Stimulated activated CD8-positive, alpha-beta memory T cell treated with anti-CD3 and anti-CD28 coated beads, Interleukin-4, amount 100 ng/mL, for 4 hours (primary cell): ENCODE measurements around the gene DOK5.
A peak's percentile ranks its signal among the peaks of the same experiment; 100 is the strongest.

ENCODE experiments used
- DNase-seq, 2 donors: peaks; one replicate each; pipeline ENCODE4 v3.0.0-alpha.2; 2020; ENCODE audit warnings: low read depth in 2 of 2, low spot score in 1 of 2

DOK5 gene

DNA sequence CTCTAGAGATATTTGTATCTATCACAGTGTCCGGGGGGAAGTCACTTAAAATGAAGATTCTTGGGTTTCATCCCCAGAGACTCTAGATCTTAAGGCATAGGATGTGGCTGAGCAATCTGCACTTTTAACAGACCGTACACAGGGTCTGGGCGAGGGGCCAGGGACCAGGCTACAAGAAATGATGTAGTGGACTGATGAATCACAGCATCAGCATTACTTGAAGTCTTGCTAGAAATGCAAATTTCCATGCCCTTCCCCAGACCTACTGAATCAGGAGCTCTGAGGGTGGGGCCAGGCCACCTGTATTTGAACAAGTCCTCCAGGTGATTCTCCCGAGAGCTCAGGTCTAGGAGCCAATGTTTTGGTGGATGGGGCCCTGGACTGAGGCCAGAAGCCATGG lies 168.4 kb downstream of the DOK5 start:
- no peak for DNase-seq

DNA sequence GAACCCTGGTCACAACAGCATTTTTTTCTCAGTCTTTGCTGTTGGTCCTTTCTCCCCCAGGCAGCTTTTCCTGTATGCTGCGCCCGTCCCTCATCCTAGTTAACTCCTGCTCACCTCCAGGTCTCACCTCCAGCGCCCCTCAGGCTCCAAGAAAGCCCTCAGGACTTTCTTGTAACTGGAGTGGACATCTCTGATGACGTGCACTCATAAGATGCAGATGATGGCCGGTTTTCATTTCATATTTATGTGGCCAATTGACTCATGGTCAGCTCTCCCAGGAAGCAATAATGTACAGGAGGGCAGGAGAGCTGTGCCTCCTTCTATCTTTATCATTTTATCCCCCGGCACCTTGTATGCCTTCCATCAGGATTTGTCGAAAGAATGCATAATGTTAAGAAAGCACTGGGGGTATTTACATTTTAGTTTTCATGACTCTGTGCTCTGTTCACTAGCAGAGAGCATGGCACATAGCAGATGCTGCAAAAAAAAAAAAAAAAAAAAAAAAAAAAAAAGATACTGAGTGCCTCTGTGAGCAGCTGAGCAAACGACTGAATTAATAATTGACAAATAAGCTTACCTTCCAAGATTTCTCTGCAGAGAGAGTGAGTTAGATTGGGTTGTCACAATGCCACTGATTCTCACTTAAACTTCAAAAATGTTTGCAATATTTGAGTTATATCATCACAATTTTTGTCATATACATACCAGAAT lies 170.2 kb downstream of the DOK5 start:
- no peak for DNase-seq

DNA sequence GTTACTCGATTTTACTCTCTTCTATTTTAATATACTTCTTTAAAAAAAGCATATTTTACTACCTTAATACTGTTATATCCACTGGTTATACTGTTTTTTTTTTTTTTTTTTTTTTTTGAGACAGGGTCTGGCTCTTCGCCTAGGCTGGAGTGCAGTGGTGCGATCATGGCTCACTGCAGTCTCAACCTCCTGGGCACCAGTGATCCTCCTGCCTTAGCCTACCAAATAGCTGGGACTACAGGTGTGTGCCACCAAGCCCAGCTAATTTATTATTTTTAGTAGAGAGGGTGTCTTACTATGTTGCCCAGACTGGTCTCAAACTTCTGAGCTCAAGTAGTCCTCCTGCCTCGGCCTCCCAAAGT lies 170.7 kb downstream of the DOK5 start:
- DNase-seq: no peak

DNA sequence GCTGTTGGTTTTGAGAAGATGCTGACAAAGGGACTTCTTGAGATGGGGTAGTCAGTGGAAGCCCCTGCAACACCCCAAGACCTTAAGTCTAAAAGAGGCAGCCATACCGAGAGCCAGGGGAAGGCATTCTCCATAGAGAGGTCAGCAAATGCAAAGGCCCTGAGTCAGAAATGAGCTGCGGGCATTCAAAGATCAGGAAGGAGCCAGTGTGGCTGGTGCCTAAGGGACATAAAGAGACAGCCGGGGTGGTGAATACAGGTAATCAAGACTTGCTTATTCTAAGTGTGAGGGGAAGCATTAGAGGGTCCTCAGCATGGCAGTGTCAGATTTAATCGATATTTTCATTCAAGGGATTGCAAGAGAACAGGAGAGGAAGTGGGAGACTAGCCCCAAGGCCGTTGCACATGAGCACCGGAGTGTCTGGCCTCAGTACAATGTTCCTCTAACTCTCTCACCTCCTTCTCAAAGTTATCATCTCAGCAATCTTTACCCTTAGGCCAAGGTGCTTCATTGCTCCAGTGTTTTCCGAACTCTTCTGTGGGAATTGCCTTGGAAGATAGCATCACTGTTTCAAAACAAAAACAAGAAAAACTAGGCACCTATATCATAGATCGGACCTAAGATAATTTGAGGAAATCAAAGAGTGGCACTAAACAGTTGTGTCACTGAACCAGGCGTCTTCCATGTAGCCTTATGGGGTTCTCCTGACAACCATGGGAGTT lies 173.2 kb downstream of the DOK5 start:
- no peak for DNase-seq

DNA sequence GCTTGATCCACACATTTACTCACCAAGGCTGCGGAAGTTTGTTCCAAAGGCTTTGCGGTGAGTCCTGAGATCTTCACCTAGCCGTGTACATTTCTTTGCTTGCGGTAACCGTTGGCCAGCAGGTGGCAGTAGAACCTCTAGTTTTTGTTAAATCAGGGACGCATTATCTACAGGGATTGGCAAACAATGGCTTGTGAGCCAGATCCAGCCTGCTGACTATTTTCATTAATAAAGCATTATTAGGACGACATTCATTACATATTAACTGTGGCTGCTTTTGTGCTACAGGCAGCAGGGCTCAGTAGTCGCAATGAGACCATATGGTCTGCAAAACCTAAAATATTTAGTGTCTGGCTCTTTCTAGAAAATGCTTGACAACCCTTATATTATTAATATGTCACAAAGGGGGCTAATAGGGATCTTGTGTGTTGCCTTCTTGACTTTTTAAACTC lies 174.1 kb downstream of the DOK5 start:
- DNase-seq: peak in 1 of 2 donors; percentile 45

DNA sequence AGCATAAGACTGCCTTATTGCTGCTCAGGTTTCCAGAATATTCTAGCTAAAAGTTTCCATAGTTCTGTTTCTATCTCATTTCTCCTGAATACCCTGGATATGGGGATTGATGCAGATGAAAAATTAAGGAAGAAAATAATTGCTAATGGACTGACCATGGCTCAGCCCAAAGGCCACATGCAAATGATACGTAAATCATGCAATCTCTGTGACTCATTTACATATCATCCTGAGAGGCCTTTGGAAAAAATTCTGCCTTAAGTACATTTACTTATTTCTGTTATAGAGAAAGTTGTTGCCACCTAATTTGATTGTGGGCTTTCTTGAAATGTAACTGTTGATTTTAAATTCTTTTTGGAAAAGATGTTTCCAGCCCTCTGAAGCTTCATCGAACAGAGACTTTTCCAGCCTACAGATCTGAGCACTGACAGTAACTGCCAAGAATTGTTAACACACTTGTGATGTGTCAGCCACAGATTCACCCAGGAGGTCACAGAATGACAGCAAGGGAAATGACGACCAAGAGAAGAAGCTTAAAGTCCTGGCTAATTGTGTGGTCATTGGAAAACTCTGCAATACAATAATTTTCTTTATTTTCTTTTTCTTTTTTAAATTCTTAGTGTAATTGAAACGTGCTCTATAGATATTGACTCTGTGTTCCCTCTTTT lies 174.8 kb downstream of the DOK5 start:
- no peak for DNase-seq

DNA sequence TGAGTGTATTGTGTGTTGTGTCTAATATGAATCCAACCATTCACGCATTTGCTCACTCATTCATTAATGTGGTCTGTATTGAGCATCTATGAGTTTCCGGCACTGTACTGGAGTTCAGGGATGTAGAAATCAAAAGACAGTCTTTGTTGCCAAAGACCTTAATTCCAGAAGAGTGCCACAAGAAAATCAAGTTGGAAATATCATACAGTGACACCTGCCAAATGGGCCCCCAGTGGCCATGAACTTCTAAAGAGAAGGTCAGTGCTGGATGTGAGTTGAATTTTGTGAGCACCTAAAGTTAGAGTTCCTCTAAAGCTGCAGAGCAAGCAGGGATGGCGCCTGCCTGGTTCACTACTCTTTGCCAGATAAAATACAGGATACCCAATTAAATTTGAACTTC lies 175.9 kb downstream of the DOK5 start:
- DNase-seq: no peak

DNA sequence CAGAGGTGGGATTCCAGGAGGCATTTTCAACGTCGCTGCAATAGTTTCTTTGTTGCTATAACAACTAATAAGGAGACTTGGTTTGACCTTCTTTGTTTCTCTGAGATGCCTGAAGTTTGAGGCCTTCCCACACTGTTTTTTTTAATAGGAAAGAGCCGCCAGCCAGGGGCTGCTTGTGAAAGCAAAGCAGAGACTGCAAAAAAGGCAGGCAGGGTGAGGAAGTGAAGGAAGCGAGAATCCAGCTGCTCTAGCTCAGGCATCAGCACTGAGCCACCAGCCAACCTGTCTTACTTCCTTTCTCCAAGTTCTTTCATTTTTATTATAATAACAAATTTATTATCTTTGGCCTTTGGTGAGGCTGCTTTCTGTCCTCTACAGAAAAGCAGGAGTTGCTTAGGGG lies 179.1 kb downstream of the DOK5 start:
- DNase-seq: no peak

DNA sequence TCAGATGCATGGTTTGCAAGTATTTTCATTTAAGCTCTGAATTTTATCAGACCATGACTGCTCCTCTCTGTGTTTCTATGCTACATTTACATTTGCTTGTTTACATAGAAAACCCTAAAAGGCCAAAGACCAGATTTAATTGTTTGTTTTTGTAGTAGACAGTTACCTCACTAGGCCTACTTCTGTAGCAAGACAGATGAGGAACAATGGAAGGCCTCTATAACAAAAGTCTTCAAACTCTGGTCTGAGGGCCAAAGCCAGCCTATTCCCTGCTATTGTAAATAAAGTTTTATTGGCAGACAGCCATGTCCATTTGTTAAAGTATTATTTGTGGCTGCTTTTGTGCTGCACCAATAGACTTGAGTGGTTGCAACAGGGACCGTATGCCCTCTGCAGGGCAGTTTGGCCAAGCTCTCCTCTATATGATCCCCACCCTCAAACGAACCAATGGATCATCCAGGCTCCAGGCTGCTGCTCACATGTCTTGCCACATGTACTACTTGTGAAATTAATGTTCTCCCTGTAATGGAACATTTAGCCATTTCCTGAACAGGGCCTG lies 182.0 kb downstream of the DOK5 start:
- DNase-seq: no peak

DNA sequence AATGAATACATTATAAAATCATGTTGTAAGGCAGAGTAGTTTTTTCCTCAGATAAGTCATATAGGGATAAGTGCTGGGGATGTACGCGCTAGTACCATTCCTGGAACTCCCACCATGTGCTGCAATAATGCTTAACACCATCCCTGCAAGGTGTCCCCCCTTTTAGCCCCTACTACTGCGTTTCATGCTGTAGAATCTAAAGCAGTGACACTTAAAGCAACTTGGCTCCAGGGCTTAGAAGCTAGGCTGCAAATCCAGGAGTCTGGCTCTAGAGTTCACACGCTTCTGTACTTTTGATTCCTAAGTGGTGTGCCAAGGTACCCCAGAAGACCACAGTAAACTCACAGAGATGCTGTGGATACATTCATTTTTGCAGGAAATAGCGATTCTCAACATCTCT lies 183.1 kb downstream of the DOK5 start:
- no peak for DNase-seq

DNA sequence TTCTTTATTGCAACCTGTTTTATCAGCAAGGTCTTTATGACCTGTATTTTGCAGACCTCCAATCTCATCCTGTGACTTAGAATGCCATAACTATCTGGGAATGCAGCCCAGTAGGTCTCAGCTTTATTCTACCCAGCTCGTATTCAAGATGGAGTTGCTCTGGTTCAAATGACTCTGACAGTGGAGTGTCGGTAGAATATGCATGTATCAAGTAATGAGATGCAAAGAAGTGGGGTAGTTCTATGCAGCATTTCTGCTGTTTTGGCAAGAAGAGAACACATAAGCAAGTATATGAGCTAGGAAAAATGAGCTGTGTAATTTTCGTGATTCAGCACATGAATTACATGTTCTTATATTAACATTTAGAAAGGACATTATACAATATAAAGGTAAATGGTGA lies 185.9 kb downstream of the DOK5 start:
- DNase-seq: no peak

DNA sequence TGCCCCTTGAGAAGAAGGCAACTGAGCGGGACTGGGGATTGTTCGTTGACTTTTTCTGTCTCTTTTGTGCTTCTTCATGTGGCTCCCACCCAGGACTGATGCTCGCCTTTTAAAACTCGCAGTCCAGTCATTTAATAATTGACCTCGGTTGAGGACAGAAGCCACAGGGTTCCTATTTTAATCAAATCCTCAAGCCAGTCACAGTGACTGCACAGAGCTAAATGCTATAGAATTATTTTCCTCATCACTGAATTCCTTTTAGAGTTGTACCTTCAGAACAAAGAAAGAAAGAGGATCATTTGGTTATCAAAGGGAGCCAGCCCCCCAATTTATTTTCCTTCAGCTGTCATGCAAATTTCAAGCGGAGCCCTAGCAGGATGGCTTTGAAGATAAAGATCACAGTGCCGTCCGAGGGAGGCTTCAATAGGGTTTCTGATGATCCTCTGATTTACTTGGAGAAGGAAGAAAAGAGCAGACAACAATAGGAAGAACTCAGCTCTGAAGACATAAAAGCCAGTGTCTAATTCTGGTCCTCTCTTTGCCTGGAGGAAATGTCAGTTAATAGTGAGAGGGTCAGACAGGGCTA lies 186.6 kb downstream of the DOK5 start:
- no peak for DNase-seq

DNA sequence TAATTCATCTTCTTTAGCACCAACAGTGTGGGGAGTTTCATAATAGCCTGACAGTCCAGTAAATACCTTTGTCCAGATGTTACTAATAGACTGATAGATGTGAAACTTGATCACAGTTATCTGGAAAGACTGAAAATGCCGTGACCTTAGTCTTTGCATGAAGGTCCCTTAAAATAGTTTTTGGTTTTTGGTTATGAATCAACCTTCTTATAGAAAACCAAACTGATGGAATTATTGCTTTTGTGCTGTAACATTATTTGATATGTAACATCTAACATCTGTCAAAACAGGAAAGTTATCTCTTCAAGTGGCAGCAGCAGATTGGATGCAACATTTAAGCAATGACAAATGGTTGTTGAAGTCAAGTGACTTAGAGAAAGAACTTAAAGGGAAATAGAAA lies 190.4 kb downstream of the DOK5 start:
- no peak for DNase-seq

DNA sequence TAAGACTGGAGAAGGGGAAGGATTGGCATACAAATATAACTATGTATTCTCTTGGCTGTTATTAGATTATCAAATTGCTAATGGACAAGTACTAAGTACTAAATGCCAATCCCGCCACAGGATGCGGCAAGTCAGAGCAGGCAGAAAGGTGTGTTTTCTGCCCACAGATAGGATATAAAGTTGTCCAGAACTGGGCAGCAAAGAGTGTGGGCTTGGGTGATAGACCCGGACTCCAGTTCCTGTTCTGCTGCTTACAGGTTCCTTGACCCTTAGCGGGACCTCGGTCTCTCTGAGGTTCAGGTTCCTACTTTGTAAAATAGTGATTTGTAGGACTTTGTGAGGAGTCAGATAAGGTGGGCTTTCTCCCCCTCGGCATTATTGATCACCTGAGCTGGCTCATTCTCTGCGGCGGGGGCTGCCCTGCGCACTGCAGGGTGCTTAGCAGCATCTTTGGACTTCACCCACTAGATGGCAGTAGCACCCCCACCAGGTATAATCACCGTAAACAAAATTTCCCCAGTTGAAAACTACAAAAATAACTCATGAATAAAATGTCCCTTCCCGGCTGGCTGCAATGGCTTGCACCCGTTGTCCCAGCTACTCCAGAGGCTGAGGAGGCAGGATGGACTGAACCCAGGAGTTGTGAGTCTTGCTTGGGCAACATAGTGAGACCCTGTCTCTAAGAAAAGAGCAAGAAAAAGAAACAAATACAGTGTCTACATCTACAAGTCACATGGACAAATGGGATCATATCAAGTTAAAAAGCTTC lies 193.1 kb downstream of the DOK5 start:
- DNase-seq: no peak

DNA sequence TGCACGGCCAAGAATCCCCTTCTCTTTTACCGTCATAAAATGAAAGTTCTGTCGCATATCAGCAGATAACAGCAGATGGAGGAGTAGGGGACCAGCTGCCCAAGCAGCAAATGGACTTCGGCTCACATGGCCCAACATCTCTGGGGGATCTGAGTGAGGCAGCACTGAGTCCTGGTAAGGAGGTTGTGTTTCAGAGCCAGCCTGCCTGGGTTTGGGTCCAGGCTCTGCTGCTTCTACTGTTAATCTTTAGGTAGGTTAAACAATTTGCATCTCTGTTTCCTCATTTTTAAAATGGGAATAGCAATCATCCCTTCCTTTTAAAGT lies 193.6 kb downstream of the DOK5 start:
- DNase-seq: no peak

DNA sequence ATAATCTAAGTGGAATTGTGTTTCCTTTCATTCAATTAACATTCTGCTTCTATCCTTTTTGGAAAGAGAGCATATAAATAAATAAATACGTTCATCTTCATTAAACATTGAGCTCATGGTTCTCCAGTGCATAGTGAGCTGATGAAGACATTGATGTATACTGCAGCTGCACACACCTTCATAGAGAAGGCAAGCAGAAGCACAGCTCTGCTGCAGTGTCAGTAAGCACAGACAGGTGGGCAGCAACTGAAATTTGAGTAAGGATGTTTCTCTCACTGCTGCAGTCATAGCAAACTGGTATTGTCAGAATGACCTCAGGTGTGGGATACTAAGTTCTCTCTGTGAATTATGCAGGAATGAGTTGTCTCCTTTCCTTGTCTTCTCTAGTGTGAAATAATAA lies 202.9 kb downstream of the DOK5 start:
- DNase-seq: no peak

DNA sequence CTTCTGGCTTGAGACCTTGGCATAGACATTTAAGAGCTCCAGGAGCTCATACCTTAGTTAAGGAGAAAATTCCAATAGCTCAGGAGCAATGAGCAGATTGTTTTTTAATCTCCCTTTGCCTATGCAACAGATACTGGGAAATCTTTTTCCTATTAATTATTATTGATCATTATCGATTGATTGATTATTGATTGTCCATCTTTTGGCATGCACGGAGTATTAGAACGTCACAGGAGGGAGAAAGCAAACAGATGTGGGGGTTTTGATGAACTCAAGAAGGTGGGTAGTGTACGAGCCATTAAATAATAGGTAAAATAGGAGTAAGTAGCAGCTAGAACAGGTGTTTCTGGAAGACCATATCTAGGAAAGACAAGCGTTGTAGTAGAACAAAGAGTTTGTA lies 205.0 kb downstream of the DOK5 start:
- DNase-seq: no peak

DNA sequence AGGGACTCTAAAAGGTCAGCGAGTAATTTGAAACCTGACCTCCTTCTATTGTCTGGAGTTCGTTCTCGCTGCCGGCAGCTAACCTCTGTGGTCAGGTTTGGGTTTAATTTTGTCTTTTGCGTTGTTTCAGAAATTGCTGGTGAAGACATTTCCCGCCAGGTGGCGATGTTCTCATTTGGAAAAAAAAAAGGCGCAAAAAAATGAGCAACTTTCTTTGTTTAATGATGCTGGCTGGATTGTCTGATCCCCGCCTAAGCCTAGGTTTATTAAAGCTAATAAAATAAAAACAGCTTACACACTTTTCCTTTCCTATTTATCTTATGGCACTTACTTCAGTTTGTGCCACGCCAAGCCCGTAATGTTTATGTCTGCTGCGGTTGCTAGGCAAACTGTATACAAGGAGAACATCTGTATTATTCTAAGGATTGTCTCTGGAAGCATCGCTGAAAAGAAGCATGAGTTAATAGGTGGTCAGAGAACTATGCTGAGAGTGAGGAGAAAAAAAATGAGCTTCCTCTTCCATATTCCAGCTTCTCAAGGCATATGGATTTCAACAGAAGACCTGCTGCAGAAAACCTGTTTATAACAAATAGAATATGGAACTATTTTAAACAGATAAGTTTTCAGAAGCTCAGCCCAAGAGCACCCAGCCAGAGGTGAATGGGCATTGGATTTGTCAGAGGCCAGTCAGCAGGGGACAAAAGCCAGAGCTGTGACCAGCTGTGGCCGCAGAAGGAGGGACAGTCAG lies 205.7 kb downstream of the DOK5 start:
- DNase-seq: no peak

DNA sequence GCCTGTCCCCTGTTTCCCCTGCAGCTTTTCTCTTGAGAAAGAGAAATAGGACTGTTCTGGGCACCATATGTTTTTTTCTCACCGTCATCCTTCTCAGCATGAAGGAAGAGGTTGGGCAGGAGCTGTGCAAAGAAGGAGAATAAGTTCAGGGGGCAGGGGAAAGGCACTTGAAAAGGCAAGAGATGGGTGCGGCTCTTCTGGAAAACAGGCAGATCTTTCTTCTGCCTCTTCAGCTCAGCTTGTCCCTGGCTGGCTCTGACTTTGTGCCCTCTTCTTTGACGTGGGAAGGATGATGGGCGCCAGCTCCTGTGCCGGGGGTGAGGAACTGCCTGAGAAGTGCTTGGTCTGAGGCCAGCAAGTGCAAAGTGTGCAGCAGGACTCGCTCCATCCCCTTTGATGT lies 206.5 kb downstream of the DOK5 start:
- no peak for DNase-seq

DNA sequence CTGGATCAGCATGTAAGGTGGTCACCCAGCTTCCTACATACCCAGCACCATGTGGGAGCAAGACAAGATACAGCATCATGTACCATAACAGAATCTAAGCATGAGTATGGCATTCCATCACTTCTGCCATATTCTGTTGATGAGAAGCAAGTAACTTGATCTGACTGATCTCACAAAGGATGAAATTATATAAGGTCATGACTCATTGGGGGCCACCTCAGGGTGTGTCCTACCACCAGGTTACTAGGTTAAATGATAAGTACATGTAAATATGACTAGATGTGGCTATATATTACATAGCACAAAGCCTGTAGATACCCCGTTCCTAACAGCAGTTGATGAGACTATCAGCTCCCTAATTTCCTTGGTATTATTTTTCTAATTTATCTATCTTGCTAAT lies 213.1 kb downstream of the DOK5 start:
- no peak for DNase-seq
